Gastroesophageal sphincter (tissue), 3 donors: ENCODE results near the gene CHGA.

ENCODE experiments used
- CTCF ChIP-seq, 4 experiments: fragments of 200-600 bp in 2 of 4; fragments of 450-650 bp in 2 of 4; sonication (generic) in 1 of 4; IDR thresholded peaks; one replicate each; pipeline ENCODE4 v1.5.1; 2017 to 2019; ENCODE audit warnings: antibody characterized with exemption in 4 of 4, mild to moderate bottlenecking in 2 of 4, moderate library complexity in 2 of 4
- POLR2A ChIP-seq, 2 donors: fragments of 450-650 bp; IDR thresholded peaks; one replicate each; pipeline ENCODE4 v1.6.1; 2017; ENCODE audit warnings: antibody characterized with exemption in 2 of 2, mild to moderate bottlenecking in 2 of 2, moderate library complexity in 1 of 2

- TF ChIP-seq CTCF (IDR thresholded peaks at IDR 0.05) (no peak), POLR2A (IDR thresholded peaks at IDR 0.05) (no peak)
These were observed 30.4 kb upstream of the CHGA start for GRCh38 chr14:92892589-92892988.
